Astrocyte (in vitro differentiated cells and primary cell): ENCODE results near the gene CD7.

Experiments used
- CTCF ChIP-seq: IDR thresholded peaks from 2 replicates; pipeline ENCODE4 v1.5.1; 2011; ENCODE audit warnings: low read depth, mild to moderate bottlenecking, inconsistent platforms, low read length, moderate library complexity; ENCODE audit not compliant: insufficient read depth
- EZH2 ChIP-seq: IDR thresholded peaks from 2 replicates; pipeline ENCODE4 v1.6.1; 2012; ENCODE audit warnings: mild to moderate bottlenecking, low read length, inconsistent platforms; ENCODE audit not compliant: insufficient read depth

- TF ChIP-seq CTCF (no peak), EZH2 (no peak)
Observed at GRCh38 chr17:82325286-82326180, 8.1 kb upstream of the CD7 start.
